Measurements from ENCODE around the gene HILPDA. TPM values are rescaled to one million over a fixed set of nuclear protein-coding genes. Genes with fewer than 3 reads are reported as not detected.

HILPDA gene
- total and polyA plus RNA-seq, 9 of the 15 experiments (the other 6 are each of a cell fraction or from before 2014, with no cell fraction given): 8.3 to 71.8 (median 23.5) TPM

DNA sequence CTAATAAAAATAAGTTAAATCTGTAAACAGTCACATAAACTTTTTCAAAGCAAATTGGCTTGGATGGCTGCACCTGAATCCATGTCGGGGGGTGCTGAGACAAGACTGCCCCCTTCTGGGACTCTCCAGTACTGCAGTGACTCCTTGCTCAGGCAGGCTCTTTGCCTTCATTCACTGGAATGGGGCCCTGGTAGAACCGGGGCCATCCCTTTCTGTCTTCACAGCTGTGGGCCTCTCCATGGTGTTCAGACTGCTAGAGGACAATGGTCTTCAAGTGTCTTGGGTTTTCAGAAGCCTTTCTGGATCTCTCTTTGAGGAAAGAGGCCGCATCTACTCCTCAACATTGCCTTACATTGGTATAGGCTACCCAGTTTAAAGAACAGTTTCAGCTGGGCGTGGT, 29.8 kb upstream of the HILPDA start (continued):
- TF ChIP-seq PRPF4 (IDR thresholded peaks at IDR 0.05; ENCODE audit: insufficient read depth, low read depth, low read length, poor library complexity, severe bottlenecking) (no peak), ZKSCAN8 (CRISPR knock-in tag; IDR thresholded peaks at IDR 0.05) (no peak), ZNF316 (IDR thresholded peaks at IDR 0.05) (no peak), ZFPM2 (CRISPR knock-in tag; IDR thresholded peaks at IDR 0.05) (no peak), ZC3H11A (IDR thresholded peaks at IDR 0.05; ENCODE audit: low read depth, low read length) (no peak), IFI16 (CRISPR knock-in tag; IDR thresholded peaks at IDR 0.05) (no peak), SRSF7 (optimal IDR thresholded peaks at IDR 0.05; ENCODE audit: low read depth, low read length) (no peak), ARID2 (IDR thresholded peaks at IDR 0.05) (peak; percentile 96), ATF7 (IDR thresholded peaks at IDR 0.05) (0 out of 2 replicates have a peak, but pooled peaks have one; percentile 22), HEY1 (CRISPR knock-in tag; IDR thresholded peaks at IDR 0.05; ENCODE audit: borderline replicate concordance) (no peak)
- TF ChIP-seq, protein P1, sequence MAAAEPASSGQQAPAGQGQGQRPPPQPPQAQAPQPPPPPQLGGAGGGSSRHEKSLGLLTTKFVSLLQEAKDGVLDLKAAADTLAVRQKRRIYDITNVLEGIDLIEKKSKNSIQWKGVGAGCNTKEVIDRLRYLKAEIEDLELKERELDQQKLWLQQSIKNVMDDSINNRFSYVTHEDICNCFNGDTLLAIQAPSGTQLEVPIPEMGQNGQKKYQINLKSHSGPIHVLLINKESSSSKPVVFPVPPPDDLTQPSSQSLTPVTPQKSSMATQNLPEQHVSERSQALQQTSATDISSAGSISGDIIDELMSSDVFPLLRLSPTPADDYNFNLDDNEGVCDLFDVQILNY (CRISPR knock-in tag; IDR thresholded peaks at IDR 0.05): peak; percentile 78; the same call in 1 of the 2 replicates
- TF ChIP-seq, protein P2, sequence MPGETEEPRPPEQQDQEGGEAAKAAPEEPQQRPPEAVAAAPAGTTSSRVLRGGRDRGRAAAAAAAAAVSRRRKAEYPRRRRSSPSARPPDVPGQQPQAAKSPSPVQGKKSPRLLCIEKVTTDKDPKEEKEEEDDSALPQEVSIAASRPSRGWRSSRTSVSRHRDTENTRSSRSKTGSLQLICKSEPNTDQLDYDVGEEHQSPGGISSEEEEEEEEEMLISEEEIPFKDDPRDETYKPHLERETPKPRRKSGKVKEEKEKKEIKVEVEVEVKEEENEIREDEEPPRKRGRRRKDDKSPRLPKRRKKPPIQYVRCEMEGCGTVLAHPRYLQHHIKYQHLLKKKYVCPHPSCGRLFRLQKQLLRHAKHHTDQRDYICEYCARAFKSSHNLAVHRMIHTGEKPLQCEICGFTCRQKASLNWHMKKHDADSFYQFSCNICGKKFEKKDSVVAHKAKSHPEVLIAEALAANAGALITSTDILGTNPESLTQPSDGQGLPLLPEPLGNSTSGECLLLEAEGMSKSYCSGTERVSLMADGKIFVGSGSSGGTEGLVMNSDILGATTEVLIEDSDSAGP (CRISPR knock-in tag; IDR thresholded peaks at IDR 0.05): peak; percentile 49; the same call in 1 of the 2 replicates
- TF ChIP-seq, protein P3, sequence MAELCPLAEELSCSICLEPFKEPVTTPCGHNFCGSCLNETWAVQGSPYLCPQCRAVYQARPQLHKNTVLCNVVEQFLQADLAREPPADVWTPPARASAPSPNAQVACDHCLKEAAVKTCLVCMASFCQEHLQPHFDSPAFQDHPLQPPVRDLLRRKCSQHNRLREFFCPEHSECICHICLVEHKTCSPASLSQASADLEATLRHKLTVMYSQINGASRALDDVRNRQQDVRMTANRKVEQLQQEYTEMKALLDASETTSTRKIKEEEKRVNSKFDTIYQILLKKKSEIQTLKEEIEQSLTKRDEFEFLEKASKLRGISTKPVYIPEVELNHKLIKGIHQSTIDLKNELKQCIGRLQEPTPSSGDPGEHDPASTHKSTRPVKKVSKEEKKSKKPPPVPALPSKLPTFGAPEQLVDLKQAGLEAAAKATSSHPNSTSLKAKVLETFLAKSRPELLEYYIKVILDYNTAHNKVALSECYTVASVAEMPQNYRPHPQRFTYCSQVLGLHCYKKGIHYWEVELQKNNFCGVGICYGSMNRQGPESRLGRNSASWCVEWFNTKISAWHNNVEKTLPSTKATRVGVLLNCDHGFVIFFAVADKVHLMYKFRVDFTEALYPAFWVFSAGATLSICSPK (IDR thresholded peaks at IDR 0.05; ENCODE audit: borderline replicate concordance): no peak

Measured in K562 (cell line).